GM10847 (cell line): ENCODE data around the gene NR5A2.

ENCODE experiments used
- POLR2A ChIP-seq: IDR thresholded peaks from 2 replicates; pipeline ENCODE4 v1.6.1; 2011; ENCODE audit not compliant: insufficient read length; ENCODE audit errors: extremely low read depth

The NR5A2 gene

GRCh38 chr1:200027264-200027823 is at the start of gene NR5A2:
Gene NR5A2, plus strand, starts transcription at chr1:200027710. Its CDS starts 138 bp downstream, at chr1:200027848.
- TF ChIP-seq POLR2A: no peak

GRCh38 chr1:199978408-199978940 is 49.0 kb upstream of the NR5A2 start:
- TF ChIP-seq POLR2A: no peak

GRCh38 chr1:199979071-199979470 is 48.4 kb upstream of the NR5A2 start:
- no peak for TF ChIP-seq POLR2A

GRCh38 chr1:199981584-199981983 is 45.9 kb upstream of the NR5A2 start:
- TF ChIP-seq POLR2A: no peak

- no peak for TF ChIP-seq POLR2A
Measured at GRCh38 chr1:199982606-199983005, 44.9 kb upstream of the NR5A2 start.

GRCh38 chr1:199983531-199983930 is 44.0 kb upstream of the NR5A2 start:
- TF ChIP-seq POLR2A: no peak

GRCh38 chr1:199995096-199995685 is 32.3 kb upstream of the NR5A2 start:
- TF ChIP-seq POLR2A: no peak

- TF ChIP-seq POLR2A: no peak
Measured at GRCh38 chr1:200005165-200005564, 22.3 kb upstream of the NR5A2 start.

GRCh38 chr1:200006711-200007110 is 20.8 kb upstream of the NR5A2 start:
- TF ChIP-seq POLR2A: no peak

- no peak for TF ChIP-seq POLR2A
Measured at GRCh38 chr1:200015811-200016210, 11.7 kb upstream of the NR5A2 start.

- no peak for TF ChIP-seq POLR2A
Measured at GRCh38 chr1:200021577-200022238, 5.8 kb upstream of the NR5A2 start.

- TF ChIP-seq POLR2A: no peak
Measured at GRCh38 chr1:200022239-200022804, 5.2 kb upstream of the NR5A2 start.

- TF ChIP-seq POLR2A: no peak
Measured at GRCh38 chr1:200028586-200029034, 1.1 kb downstream of the NR5A2 start.

GRCh38 chr1:200029035-200029821 is 1.7 kb downstream of the NR5A2 start:
- TF ChIP-seq POLR2A: no peak

- no peak for TF ChIP-seq POLR2A
Measured at GRCh38 chr1:200029822-200030152, 2.3 kb downstream of the NR5A2 start.
